Measurements from ENCODE around the gene AOX1.

GRCh38 chr2:200631287-200631686, 45.5 kb downstream of the AOX1 start:
- no peak for TF ChIP-seq POLR2A (IDR thresholded peaks at IDR 0.05; ENCODE audit: low read depth, low read length)
- TF ChIP-seq SPI1 (IDR thresholded peaks at IDR 0.05; ENCODE audit: low read depth, low read length), result no peak
- TF ChIP-seq POLR2AphosphoS5 (IDR thresholded peaks at IDR 0.05; ENCODE audit: low read depth, low read length), result no peak
- TF ChIP-seq TAF1 (IDR thresholded peaks at IDR 0.05; ENCODE audit: low read depth, low read length), result no peak

Measured in GM12891 (cell line).